GM21390 (cell line): ENCODE data around the gene PIP5KL1.

Experiments
- ATAC-seq: cut with Tn5 transposase; IDR thresholded peaks from one replicate; pipeline ENCODE4 v1.9.1; 2021; ENCODE audit not compliant: unreplicated experiment

PIP5KL1 gene

DNA sequence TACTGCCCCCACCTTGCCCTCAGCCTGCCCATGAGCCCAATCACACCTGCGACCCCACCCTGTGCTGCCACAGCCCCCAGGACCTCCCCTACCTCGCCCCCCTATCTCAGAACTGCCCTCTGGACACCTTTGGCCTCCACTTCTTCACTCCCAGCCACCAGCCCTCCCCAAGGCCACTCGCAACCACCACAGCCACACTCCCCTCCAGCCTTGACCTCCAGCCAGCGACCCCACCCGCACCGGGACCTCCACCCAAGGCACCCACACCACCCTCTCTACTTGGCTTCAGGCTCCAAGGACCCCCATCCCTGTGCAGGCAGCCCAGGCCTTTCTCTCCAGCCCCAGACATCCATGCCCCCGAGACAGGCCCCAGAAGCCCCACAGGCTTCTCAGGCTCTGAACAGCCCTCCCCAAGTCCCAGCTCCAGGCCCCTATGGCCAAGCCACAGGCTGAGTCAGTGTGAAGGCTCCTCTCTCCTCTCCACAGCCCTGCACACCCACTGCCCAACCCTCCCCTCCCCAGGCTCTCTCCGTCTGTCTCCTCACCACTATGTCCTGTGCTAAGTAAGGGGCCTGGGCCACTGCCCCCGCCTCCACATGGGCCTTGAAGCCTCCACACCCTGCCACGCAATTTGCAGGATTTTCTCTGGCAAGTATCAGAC, 55.1 kb downstream of the PIP5KL1 start:
- no peak for ATAC-seq

DNA sequence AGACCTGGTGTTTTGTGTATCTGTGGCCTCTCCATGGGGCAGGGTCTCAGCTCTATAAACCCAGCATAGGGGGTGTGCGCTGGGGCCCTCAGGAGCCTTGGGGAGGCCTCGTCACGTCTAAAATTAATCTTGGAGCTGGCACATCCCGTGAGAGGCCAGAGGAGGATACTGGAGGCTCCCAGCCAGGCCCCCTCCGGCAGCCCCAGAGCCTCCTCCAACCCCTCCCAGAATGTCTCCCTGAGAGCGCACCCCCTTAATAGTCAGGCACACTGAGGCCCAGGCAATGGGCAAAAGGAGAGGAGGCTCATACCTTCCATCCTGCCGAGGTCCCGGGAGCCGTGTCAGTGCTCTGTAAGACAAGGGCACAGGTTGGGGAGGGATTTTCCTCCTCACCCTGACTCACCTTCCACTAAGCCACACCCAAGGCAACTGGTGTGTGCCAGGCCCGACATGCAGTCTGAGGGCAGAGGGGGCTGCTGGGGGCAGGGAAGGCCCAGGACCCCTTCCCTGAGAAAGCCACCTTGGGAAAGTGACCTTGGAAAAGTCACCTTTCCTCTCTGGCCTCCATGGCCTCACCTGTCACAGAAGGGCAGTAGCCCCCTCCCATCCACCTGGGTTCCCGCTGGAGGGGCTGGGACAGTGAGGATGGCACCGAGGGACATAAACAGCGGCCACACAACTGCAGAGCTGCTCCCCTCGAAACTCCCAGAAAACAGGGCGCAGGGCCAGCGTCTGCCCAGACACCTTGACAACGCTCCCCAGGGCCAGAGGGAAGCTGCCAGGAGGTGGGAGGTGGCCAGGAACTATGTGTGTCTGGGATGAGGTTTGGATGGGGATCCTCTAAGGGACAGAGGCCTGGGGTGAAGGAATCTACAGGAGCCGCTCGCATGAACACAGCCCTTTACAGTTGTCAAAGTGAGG, 56.0 kb downstream of the PIP5KL1 start:
- ATAC-seq: no peak

GRCh38 chr9:127873886-127874285, 56.7 kb downstream of the PIP5KL1 start:
- no peak for ATAC-seq

- no peak for ATAC-seq
These were observed 57.3 kb downstream of the PIP5KL1 start for GRCh38 chr9:127873223-127873691.

GRCh38 chr9:127872369-127873222, 58.0 kb downstream of the PIP5KL1 start:
- ATAC-seq: no peak

DNA sequence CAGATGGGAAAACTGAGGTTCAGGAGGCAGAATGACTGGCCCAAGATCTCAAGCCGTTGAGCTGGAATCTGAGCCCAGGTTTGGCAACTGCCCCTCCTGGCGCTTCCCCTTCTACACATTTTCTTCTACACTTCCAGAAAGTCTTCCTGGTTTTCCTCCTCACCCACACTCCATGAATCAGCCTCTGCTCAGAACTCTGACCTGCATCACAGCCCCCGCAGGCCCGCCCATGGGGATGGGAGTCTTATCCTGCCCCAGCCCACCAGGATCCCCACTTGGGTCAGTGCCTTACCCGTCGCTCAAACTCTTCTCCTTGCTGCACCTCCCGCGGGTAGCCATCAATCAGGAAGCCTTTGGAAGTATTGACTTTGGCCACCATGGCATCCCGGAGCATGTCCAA, 59.0 kb downstream of the PIP5KL1 start:
- no peak for ATAC-seq

DNA sequence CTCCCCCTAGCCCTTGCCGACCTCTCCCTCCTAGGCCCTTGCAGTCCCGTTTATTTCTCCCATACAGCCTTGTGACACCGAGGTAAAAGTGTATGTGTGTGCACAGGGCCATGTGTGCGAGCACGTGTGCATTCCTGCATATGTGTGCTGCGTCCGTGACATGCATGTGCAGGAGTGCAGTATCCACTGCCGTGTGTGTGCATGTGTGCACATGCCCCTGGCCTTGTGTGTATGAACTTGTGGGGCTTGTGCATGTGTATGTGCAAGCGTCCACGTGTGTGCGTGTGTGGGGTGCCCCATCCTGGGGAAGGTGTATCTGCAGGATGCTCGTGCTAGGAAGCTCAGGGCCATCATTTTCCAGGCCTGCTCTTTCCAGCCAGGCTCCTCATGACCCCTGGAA, 59.7 kb downstream of the PIP5KL1 start:
- no peak for ATAC-seq
